COLO668 (cell line): ENCODE data around the gene NES.

Source experiments
- DNase-seq: peaks from one replicate; lab custom pipeline; 2025; ENCODE audit not compliant: unreplicated experiment; lab: John Stamatoyannopoulos, UW

Gene NES, protein sequence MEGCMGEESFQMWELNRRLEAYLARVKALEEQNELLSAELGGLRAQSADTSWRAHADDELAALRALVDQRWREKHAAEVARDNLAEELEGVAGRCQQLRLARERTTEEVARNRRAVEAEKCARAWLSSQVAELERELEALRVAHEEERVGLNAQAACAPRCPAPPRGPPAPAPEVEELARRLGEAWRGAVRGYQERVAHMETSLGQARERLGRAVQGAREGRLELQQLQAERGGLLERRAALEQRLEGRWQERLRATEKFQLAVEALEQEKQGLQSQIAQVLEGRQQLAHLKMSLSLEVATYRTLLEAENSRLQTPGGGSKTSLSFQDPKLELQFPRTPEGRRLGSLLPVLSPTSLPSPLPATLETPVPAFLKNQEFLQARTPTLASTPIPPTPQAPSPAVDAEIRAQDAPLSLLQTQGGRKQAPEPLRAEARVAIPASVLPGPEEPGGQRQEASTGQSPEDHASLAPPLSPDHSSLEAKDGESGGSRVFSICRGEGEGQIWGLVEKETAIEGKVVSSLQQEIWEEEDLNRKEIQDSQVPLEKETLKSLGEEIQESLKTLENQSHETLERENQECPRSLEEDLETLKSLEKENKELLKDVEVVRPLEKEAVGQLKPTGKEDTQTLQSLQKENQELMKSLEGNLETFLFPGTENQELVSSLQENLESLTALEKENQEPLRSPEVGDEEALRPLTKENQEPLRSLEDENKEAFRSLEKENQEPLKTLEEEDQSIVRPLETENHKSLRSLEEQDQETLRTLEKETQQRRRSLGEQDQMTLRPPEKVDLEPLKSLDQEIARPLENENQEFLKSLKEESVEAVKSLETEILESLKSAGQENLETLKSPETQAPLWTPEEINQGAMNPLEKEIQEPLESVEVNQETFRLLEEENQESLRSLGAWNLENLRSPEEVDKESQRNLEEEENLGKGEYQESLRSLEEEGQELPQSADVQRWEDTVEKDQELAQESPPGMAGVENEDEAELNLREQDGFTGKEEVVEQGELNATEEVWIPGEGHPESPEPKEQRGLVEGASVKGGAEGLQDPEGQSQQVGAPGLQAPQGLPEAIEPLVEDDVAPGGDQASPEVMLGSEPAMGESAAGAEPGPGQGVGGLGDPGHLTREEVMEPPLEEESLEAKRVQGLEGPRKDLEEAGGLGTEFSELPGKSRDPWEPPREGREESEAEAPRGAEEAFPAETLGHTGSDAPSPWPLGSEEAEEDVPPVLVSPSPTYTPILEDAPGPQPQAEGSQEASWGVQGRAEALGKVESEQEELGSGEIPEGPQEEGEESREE (N-terminal part only)

GRCh38 chr1:156676820-156677615 lies at the start of gene NES:
Gene NES (minus strand): TSS chr1:156677407. CDS start chr1:156677264, 143 bp downstream.
- peak; percentile 54 for DNase-seq

DNA sequence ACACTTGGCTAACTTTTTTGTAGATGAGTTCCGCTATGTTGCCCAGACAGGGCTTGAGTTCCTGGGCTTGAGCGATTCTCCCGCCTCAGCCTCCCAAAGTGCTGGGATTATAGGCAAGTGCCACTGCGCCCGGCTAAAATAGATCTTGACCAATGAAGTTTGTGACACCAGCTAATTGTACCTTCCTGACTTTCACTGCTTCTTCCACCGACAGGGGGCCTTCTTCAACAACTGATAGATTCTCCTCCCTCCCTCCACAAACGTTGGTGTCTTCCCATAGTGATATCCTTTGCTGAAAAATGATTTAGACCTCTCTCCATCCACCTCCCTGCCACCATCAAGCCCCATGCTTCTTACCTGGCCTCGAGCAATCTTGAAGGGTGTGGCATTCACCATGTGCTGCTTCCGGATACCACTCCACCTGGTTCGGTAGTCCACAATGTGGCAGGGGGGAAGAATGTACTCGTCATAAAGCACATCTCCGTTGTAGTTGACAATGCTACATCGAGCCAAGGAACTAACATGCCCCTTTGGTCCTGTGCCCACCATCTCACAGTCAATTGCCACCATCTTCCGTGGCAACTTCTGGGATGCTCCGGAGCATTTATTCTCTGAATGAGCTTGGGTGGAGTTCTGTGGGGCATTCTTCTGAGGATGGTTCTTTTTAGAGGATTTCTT lies 49.5 kb upstream of the NES start:
- DNase-seq: peak; percentile 66

DNA sequence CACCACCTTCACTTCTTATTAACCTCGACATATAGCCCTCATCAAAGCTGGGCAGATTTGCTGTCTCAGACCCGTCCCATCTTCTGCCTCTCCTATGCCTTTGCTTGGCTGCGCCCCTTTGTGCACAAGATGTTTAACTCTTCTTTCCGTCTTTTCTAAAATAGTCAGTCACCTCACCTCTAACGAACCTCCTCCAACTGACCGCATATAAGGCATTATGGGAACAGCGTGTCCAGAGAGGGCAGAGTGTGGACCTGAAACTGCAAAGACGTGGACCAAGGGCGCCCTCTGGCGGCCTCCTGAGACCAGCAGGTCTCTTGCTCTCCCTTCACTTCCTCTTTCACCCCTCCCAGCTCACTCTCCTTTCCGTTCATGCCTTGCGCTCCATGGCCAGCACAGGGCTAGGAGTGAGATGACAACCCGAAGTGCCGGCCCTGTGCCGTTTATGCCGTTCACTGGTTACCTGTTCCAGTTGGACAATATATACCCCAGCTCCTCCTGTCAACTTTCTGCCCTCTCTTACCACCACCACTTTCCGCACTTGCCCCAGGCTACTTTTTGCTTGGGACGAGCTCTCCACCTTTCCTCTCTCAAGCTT lies 48.6 kb upstream of the NES start:
- DNase-seq: peak; percentile 93

DNA sequence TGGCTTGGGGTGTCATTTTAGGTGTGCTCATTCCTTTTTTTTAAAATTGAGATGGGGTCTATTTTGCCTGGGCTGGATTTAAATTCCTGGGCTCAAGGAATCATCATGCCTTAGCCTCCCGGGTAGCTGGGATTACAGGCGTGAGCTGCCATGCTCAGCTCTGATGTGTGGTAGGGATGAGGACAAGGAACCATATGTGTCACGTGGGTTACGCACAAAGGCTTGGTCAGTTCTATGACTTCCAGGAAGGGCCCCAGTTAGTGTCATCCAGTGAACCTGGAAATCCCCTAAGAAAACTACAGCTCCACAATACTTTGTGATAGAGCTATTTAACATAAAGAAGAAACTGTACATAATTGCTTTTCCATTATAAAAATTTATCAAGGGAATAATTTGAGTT lies 44.3 kb upstream of the NES start:
- no peak for DNase-seq

DNA sequence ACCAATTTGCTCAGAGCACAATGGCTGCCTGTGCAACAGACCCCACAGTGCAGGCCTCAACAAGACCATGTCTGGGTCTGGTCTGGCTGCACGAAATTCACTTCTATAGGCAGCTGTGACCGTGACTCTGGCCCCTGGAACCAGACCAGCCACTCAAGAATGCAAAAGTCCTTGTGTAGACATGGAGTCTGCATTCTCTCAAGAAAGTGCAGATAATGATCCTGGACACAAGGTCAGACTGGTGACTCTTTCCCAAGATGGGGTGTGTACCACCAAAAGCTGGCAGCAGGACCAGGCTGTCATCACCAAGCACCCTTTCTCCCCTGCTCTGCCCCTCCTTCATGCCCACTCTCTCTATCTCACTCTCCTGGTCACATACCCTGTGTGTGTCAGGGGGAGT lies 43.9 kb upstream of the NES start:
- no peak for DNase-seq

GRCh38 chr1:156717351-156717750 lies 40.1 kb upstream of the NES start:
- DNase-seq: no peak

DNA sequence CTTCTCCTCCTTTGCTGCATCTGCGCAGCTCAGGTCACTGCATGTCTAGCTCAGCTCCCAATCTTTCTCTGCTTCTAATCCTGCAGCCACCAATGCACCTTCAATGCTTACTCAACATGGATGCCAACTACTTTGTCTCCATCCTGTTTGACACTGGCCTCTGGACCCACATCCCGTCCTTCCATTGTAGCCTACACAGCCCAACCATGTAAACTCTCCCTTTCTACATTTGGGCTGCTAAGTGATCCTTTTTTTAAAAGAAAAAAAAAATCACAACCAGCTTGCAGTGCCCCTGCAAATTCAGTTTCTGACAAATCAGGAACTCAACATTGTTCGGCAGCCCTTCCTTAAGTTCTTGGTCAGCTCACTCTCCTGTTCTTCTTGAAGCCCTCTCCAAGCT lies 37.6 kb upstream of the NES start:
- no peak for DNase-seq

GRCh38 chr1:156712626-156713025 lies 35.4 kb upstream of the NES start:
- DNase-seq: no peak

- no peak for DNase-seq
Measured at GRCh38 chr1:156711011-156711817, 34.0 kb upstream of the NES start.

DNA sequence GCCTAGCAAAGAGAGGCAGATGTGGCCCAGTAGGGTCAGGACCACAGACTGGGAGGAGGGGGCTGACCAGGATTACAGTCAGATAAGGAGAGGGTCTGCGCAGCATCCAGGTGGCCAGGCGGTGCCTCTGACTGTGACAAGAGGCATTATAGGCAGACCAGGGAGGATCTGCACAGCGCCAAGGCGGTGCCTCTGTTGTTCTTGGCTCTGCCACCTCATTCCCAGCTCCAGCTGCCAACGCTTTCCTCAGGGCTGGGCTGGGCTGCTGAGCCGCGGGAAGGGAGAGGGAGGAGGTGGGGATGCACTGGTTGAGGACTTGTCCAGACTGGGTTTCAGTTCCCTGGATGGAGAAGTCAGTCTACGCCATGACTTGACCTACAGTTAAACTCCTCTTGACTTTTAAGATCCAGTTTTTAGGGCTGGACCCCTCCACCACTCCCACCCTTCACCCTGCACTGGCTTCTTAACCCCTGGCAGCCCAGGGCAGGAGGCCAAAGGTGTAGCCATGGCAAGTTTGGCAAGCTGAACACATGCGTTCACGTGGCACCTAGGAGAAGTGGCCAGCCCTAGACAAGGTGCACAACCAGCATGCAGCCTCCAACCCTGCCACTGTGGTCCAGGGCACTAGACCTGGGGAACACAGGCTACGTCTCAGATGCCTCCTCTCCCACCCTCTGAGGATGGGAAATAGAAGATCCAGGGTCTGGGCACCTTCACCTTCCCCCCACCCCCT lies 32.7 kb upstream of the NES start:
- peak; percentile 22 for DNase-seq

- DNase-seq: no peak
Measured at GRCh38 chr1:156709031-156709430, 31.8 kb upstream of the NES start.

DNA sequence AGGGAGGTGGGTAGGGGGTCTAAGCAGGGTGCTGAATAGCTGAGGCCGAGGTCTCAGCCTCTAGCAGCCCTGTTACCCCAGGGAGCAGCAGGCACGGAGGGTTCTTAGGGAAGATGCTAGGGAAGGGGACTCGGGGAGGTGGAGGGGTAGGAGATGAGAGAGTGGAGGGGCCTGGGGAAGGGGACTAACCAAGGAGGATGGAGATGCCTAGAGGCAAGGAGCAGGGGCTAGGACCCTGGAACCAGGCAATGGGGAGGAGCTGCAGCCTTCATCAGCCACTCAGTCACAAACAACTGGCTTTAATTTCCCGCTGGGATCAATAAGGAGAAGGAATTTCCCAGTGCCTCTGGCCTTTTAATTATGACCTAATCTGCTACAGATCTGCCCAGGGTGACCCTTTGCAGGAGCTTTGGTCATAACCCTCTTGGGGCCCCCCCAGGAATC lies 31.0 kb upstream of the NES start:
- no peak for DNase-seq

DNA sequence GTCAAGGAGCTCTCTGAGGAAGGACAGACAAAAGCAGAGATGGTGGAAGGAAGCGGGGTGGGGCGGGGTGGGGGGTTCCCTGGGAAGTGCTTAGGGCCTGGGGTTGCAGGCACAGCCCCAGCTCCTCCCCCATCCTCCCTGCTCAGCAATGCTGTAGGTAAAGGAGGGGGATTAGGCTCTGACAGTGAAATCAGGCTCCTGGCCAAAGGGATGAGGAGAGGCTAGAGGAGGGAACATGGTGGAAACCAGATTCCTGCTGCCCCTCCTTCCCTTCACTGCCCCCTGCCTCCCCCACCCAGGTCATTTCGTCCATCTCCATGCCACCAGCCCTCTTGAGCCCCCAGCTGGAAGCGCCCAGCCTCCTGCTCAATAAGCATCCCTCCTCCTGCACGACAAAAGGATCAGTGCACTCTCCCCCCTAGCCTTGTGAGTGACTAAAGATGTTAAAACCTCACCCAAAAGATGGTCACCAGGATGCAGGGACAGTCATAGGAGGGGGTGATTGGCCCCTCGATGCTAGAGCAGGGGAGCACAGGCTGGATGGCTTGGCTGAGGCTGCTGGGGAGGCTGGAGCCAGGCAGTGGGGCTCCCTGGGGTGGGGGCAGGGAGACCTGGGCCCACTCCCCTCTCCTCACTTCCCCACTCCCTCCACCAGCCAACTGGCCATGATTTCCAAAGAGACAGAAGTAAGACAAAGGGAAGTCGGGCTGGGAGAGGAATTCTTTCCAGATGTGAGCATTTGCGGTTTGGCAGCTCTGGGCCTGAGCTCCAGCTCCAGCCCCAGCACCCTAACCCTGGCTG lies 30.4 kb upstream of the NES start:
- DNase-seq: no peak

- DNase-seq: peak; percentile 46
Measured at GRCh38 chr1:156706657-156707416, 29.6 kb upstream of the NES start.

DNA sequence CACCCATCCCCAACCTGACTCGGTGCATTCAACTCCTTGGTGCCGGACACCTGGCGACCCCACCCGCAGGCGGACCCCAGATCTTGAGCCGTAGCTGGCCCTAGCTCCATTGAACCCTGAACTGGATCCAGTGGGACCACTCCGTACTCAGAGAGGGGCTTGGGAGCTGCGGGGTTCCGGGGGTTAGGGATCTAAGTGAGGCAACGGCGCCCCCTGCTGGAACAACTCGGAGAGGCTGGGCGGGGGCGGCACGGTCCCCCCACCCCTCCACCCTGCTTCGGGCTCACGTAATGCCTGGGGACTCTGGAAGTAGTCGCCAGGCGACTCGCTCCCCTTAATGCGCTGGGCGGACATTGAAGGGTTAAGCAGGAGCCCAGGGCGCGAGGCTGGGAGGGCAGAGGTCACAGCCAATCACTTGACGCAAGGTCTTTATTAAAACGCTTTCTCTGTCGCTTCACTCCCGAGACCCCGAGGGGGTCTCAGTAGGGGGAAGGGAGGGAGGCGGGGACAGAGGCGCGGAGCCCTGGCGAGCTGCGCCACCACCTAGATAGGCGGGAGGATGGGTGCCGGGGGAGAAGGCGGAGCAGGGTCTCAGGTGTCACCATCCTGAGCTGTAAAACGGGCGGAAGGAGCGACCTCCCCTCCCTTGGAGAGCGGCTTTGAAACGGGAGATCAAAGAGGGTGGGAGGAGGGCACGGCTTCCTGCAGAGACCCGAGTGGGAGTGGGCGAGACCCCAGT lies 28.9 kb upstream of the NES start:
- peak; percentile 66 for DNase-seq
